A673 (cell line): ENCODE measurements around the gene AP1AR. TPM values are rescaled to one million over a fixed set of nuclear protein-coding genes. Genes with fewer than 3 reads are reported as not detected.

Source experiments
- BruUV-seq: library from RNA; stranded (reverse); fragments of 400-500 nt; replicated peaks from 2 replicates; lab custom pipeline; 2021; lab: Mats Ljungman, UMichigan
- CTCF ChIA-PET: fragments of 300-600 bp; sonication (Branson Sonifier 250); formaldehyde crosslinking; loops from one replicate; lab custom pipeline; 2022; ENCODE audit warnings: antibody characterized with exemption; lab: Charles Lee
- POLR2A ChIA-PET: fragments of 300-600 bp; sonication (Branson Sonifier 250); formaldehyde crosslinking; loops from one replicate; lab custom pipeline; 2022; ENCODE audit warnings: antibody characterized with exemption; ENCODE audit not compliant: low non-redundant PET; lab: Charles Lee
- DNase-seq: peaks from one replicate; pipeline ENCODE4 v3.0.0-alpha.2; 2015; ENCODE audit warnings: low spot score
- H3K27ac ChIP-seq: fragments of 200-600 bp; sonication (generic); 2 replicates; pipeline ENCODE4 v1.5.1; 2016; ENCODE audit warnings: mixed run types, low read depth, mild to moderate bottlenecking, mixed read lengths, antibody characterized with exemption, low read length; ENCODE audit not compliant: poor library complexity, severe bottlenecking
- H3K27me3 ChIP-seq: fragments of 200-600 bp; sonication (generic); replicated peaks from 2 replicates; pipeline ENCODE4 v1.6.1; 2017; ENCODE audit warnings: mixed run types, low read depth, mild to moderate bottlenecking, mixed read lengths, antibody characterized with exemption, low read length; ENCODE audit not compliant: insufficient read depth, poor library complexity
- H3K36me3 ChIP-seq: fragments of 200-600 bp; sonication (generic); 2 replicates; pipeline ENCODE4 v1.6.1; 2016; ENCODE audit warnings: mixed run types, mild to moderate bottlenecking, mixed read lengths, antibody characterized with exemption, low read length; ENCODE audit not compliant: insufficient read depth, poor library complexity, severe bottlenecking
- H3K4me1 ChIP-seq: fragments of 200-600 bp; sonication (generic); 2 replicates; pipeline ENCODE4 v1.6.1; 2017; ENCODE audit warnings: mixed run types, mild to moderate bottlenecking, mixed read lengths, antibody characterized with exemption, low read length; ENCODE audit not compliant: insufficient read depth, poor library complexity, severe bottlenecking
- H3K4me3 ChIP-seq: fragments of 200-600 bp; sonication (generic); 2 replicates; pipeline ENCODE4 v1.5.1; 2016; ENCODE audit warnings: low read depth, mixed run types, mild to moderate bottlenecking, mixed read lengths, low read length; ENCODE audit not compliant: poor library complexity, severe bottlenecking
- H3K9me3 ChIP-seq: fragments of 200-600 bp; sonication (generic); 2 replicates; pipeline ENCODE4 v1.6.1; 2016; ENCODE audit warnings: mixed run types, low read depth, mild to moderate bottlenecking, mixed read lengths, antibody characterized with exemption, low read length; ENCODE audit not compliant: poor library complexity, severe bottlenecking
- EZH2 ChIP-seq: fragments of 200-600 bp; sonication (generic); IDR thresholded peaks from 2 replicates; pipeline ENCODE4 v1.6.1; 2017; ENCODE audit warnings: borderline replicate concordance, low read depth, mild to moderate bottlenecking, mixed read lengths, antibody characterized with exemption, low read length; ENCODE audit not compliant: poor library complexity, severe bottlenecking
- intact Hi-C: fragments of 100-400 bp; cut with micrococcal nuclease; formaldehyde crosslinking; loops from one replicate; pipeline ENCODE4 v1.10.0; 2022; ENCODE audit not compliant: unreplicated experiment
- total RNA-seq: library from RNA; stranded (reverse); gene quantifications from 2 replicates; pipeline ENCODE4 v1.2.3, GENCODE V29; 2021
- TF ChIP-seq, protein P1 (sequence below): fragments of 300-800, 200-600 bp; sonication (generic); conservative IDR thresholded peaks from 2 replicates; pipeline ENCODE4 v1.5.1; 2017; ENCODE audit warnings: low read depth, mild to moderate bottlenecking, antibody characterized with exemption, low read length, moderate library complexity, mixed read lengths

Gene AP1AR
- total RNA-seq, 1 experiment from 2014 or later, result 24.9 TPM

DNA sequence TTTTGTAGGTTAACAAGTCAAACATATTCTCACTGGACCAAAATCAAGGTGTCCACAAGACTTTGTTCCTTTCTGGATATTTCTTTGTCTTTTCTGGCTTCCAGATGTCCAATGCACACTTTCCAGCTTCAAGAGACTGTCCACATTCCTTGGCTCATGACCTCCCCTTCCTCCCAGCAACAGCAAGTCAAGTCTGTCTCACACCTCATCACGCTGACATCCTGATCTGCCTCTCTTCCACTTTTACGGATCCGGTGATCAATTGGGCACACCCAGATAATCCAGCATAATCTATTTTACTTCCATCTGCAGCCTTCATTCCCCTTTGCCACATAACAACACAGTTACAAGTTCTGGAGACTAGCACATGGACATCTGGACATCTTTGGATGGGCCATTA is 44.5 kb downstream of the AP1AR start:
- intact Hi-C loops, result no loop called here
- Histone ChIP-seq H3K9me3 (no peaks in the 10 kb centered on the region), H3K27me3 (no peaks in the 10 kb centered on the region), H3K36me3 (no peaks in the 10 kb centered on the region), H3K4me1 (peaks cover 8% of the 10 kb centered on the region), H3K4me3 (no peak overlapping the region), H3K27ac (no peak overlapping the region)
- ChIA-PET POLR2A (no interaction called here), CTCF (no interaction called here)
- TF ChIP-seq, protein P1, sequence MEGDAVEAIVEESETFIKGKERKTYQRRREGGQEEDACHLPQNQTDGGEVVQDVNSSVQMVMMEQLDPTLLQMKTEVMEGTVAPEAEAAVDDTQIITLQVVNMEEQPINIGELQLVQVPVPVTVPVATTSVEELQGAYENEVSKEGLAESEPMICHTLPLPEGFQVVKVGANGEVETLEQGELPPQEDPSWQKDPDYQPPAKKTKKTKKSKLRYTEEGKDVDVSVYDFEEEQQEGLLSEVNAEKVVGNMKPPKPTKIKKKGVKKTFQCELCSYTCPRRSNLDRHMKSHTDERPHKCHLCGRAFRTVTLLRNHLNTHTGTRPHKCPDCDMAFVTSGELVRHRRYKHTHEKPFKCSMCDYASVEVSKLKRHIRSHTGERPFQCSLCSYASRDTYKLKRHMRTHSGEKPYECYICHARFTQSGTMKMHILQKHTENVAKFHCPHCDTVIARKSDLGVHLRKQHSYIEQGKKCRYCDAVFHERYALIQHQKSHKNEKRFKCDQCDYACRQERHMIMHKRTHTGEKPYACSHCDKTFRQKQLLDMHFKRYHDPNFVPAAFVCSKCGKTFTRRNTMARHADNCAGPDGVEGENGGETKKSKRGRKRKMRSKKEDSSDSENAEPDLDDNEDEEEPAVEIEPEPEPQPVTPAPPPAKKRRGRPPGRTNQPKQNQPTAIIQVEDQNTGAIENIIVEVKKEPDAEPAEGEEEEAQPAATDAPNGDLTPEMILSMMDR, result no peak
- no TSS peak for BruUV-seq
- no peak for DNase-seq

DNA sequence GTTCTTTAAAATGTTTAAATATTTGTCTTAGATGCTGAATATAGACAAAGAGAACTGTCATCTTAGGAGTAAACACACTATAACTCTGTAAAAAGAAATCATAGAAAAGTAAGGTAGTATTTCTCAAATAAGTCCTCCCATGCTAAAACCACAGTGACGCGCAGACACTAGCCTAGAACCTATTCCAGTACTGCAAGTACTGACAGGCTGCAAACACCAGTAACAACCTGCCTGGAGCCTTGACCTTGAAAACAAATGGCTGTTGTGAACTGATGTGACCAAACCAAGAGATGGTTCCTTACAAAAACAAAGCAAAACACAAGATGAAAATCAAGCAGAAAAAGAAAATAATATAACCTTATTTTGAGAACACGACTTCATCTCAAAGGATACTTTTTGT is 45.6 kb downstream of the AP1AR start:
- Histone ChIP-seq H3K36me3 (no peaks in the 10 kb centered on the region), H3K27me3 (no peaks in the 10 kb centered on the region), H3K27ac (no peak overlapping the region), H3K4me3 (no peak overlapping the region), H3K9me3 (no peaks in the 10 kb centered on the region), H3K4me1 (peaks cover 13% of the 10 kb centered on the region)
- CTCF ChIA-PET, result no interaction called here
- intact Hi-C loops, result no loop called here
- no TSS peak for BruUV-seq
- DNase-seq, result no peak
- TF ChIP-seq EZH2, result no peak
- TF ChIP-seq, protein P1, result no peak
- POLR2A ChIA-PET, result no interaction called here

DNA sequence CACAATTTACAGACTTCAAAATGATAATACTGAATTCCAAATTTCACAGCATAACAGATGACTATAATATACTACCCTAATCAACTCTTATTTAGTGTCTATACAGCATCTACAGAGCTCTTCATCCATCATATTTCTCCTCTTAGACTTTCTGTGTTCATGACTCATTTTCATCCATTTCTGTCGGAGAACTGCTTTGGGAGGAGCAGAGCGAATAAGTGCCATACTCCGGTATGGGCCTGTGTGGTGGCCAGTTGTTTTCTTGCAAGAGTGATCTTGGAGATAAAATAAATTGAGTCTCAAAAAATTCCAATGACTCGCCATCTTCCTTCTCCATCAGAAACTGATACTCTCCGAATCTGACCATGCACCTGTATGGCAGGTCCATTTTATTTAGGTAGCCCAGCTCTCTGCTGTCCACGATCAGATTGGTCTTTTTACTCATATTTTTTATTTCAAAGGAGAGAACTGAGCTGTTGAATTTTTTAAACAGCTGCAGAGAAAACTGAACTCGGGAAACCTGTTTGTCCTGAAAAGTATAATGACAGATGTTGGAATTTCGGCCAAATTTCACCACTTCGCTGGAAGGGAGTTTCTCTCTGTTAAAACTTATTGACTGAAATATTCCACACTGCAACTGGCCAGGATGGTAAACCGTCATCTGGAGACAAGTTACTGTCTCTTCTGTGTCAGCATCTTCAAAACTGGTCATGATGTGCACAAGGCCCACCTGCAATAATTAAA is 46.3 kb downstream of the AP1AR start:
- ChIA-PET CTCF (no interaction called here), POLR2A (no interaction called here)

More for the DNA sequence above, 46.3 kb downstream of the AP1AR start:
- DNase-seq, result no peak
- Histone ChIP-seq H3K36me3 (no peaks in the 10 kb centered on the region), H3K9me3 (no peaks in the 10 kb centered on the region), H3K27ac (no peak overlapping the region), H3K27me3 (no peaks in the 10 kb centered on the region), H3K4me1 (peaks cover 13% of the 10 kb centered on the region), H3K4me3 (no peak overlapping the region)
- no TSS peak for BruUV-seq
- TF ChIP-seq EZH2, result no peak
- TF ChIP-seq, protein P1, result no peak
- intact Hi-C loops, result no loop called here
